ENCODE measurements around the gene PHF23. TPM values are rescaled to one million over a fixed set of nuclear protein-coding genes. Genes with fewer than 3 reads are reported as not detected.

The PHF23 gene
- polyA plus RNA-seq, 4 donors, result 51.8 to 74.3 (median 60.9) TPM

- no peak for DNase-seq (ENCODE audit: low read depth in 4 of 4, low spot score in 2 of 4)
Observed at GRCh38 chr17:7207120-7208001, 31.9 kb downstream of the PHF23 start.

- no peak for DNase-seq (ENCODE audit: low read depth in 4 of 4, low spot score in 2 of 4)
Observed at GRCh38 chr17:7205561-7205960, 33.7 kb downstream of the PHF23 start.

- peak in 2 of 4 donors; percentile 74 to 78 for DNase-seq (ENCODE audit: low read depth in 4 of 4, low spot score in 2 of 4)
Observed at GRCh38 chr17:7204828-7205461, 34.3 kb downstream of the PHF23 start.

- no peak for DNase-seq (ENCODE audit: low read depth in 4 of 4, low spot score in 2 of 4)
Observed at GRCh38 chr17:7204336-7204735, 34.9 kb downstream of the PHF23 start.

GRCh38 chr17:7203391-7203790 is 35.9 kb downstream of the PHF23 start:
- DNase-seq (ENCODE audit: low read depth in 4 of 4, low spot score in 2 of 4), result no peak

GRCh38 chr17:7196651-7197401 is 42.4 kb downstream of the PHF23 start:
- no peak for DNase-seq (ENCODE audit: low read depth in 4 of 4, low spot score in 2 of 4)

GRCh38 chr17:7195971-7196370 is 43.3 kb downstream of the PHF23 start:
- no peak for DNase-seq (ENCODE audit: low read depth in 4 of 4, low spot score in 2 of 4)

- no peak for DNase-seq (ENCODE audit: low read depth in 4 of 4, low spot score in 2 of 4)
Observed at GRCh38 chr17:7192271-7192937, 46.9 kb downstream of the PHF23 start.

- DNase-seq (ENCODE audit: low read depth in 4 of 4, low spot score in 2 of 4), result no peak
Observed at GRCh38 chr17:7191571-7192270, 47.5 kb downstream of the PHF23 start.

GRCh38 chr17:7191069-7191468 is 48.2 kb downstream of the PHF23 start:
- DNase-seq (ENCODE audit: low read depth in 4 of 4, low spot score in 2 of 4), result no peak

GRCh38 chr17:7190276-7190917 is 48.9 kb downstream of the PHF23 start:
- no peak for DNase-seq (ENCODE audit: low read depth in 4 of 4, low spot score in 2 of 4)

GRCh38 chr17:7186241-7186640 is 53.0 kb downstream of the PHF23 start:
- DNase-seq (ENCODE audit: low read depth in 4 of 4, low spot score in 2 of 4), result no peak

Other genes starting within 250 kb of the PHF23 start
- 1 to 10 TPM; 1.5 to 3.8 (median 2.7) TPM for gene ALOX12, start 243.4 kb downstream of the PHF23 start, polyA plus RNA-seq (ENCODE audit: insufficient read length in 4 of 4)
- gene RNASEK, start 226.8 kb downstream of the PHF23 start, polyA plus RNA-seq (ENCODE audit: insufficient read length in 4 of 4), result 100 to 1,000 TPM; 160 to 224 (median 185) TPM
- 10 to 100 TPM; 21.3 to 27.0 (median 24.7) TPM for gene BCL6B, start 216.4 kb downstream of the PHF23 start, polyA plus RNA-seq (ENCODE audit: insufficient read length in 4 of 4)
- gene SLC16A13, start 203.4 kb downstream of the PHF23 start, polyA plus RNA-seq (ENCODE audit: insufficient read length in 4 of 4), result 1 to 10 TPM; 2.9 to 4.8 (median 3.5) TPM
- gene SLC16A11, start 195.4 kb downstream of the PHF23 start, polyA plus RNA-seq (ENCODE audit: insufficient read length in 4 of 4), result under 1 TPM; 0.31 to 0.71 (median 0.49) TPM
- 1 to 10 TPM; 1.1 to 2.3 (median 1.3) TPM for gene CLEC10A, start 159.2 kb downstream of the PHF23 start, polyA plus RNA-seq (ENCODE audit: insufficient read length in 4 of 4)
- gene ASGR2, start 124.6 kb downstream of the PHF23 start, polyA plus RNA-seq (ENCODE audit: insufficient read length in 4 of 4), result 1 to 10 TPM; 1.1 to 3.2 (median 1.7) TPM
- gene ASGR1, start 60.1 kb downstream of the PHF23 start, polyA plus RNA-seq (ENCODE audit: insufficient read length in 4 of 4), result 10 to 100 TPM in 1 of 4 donors, 1 to 10 TPM in 3; 6.3 to 10.1 (median 8.3) TPM
- gene DLG4, start 19.6 kb downstream of the PHF23 start, polyA plus RNA-seq (ENCODE audit: insufficient read length in 4 of 4), result 10 to 100 TPM; 21.1 to 53.3 (median 39.1) TPM
- 100 to 1,000 TPM; 409 to 581 (median 511) TPM for gene ACADVL, start 19.5 kb downstream of the PHF23 start, polyA plus RNA-seq (ENCODE audit: insufficient read length in 4 of 4)
- gene DVL2, start 4.9 kb downstream of the PHF23 start, polyA plus RNA-seq (ENCODE audit: insufficient read length in 4 of 4), result 10 to 100 TPM; 47.7 to 78.0 (median 62.9) TPM
- gene GABARAP, start 3.0 kb upstream of the PHF23 start, polyA plus RNA-seq (ENCODE audit: insufficient read length in 4 of 4), result 100 to 1,000 TPM; 396 to 619 (median 451) TPM
- 100 to 1,000 TPM; 136 to 149 (median 141) TPM for gene CTDNEP1, start 12.3 kb upstream of the PHF23 start, polyA plus RNA-seq (ENCODE audit: insufficient read length in 4 of 4)
- gene ELP5, start 12.8 kb upstream of the PHF23 start, polyA plus RNA-seq (ENCODE audit: insufficient read length in 4 of 4), result 10 to 100 TPM; 43.7 to 61.9 (median 50.9) TPM
- gene CLDN7, start 23.0 kb upstream of the PHF23 start, polyA plus RNA-seq (ENCODE audit: insufficient read length in 4 of 4), result 10 to 100 TPM; 47.1 to 59.9 (median 55.1) TPM
- 1 to 10 TPM; 2.2 to 2.8 (median 2.5) TPM for gene SLC2A4, start 42.3 kb upstream of the PHF23 start, polyA plus RNA-seq (ENCODE audit: insufficient read length in 4 of 4)
- 1 to 10 TPM; 2.5 to 5.3 (median 3.1) TPM for gene YBX2, start 55.2 kb upstream of the PHF23 start, polyA plus RNA-seq (ENCODE audit: insufficient read length in 4 of 4)
- gene EIF5A, start 68.2 kb upstream of the PHF23 start, polyA plus RNA-seq (ENCODE audit: insufficient read length in 4 of 4), result 100 to 1,000 TPM; 286 to 397 (median 312) TPM
- gene GPS2, start 75.9 kb upstream of the PHF23 start, polyA plus RNA-seq (ENCODE audit: insufficient read length in 4 of 4), result 100 to 1,000 TPM in 1 of 4 donors, 10 to 100 TPM in 3; 88.7 to 115 (median 95.8) TPM
- gene NEURL4, start 89.9 kb upstream of the PHF23 start, polyA plus RNA-seq (ENCODE audit: insufficient read length in 4 of 4), result 10 to 100 TPM; 25.4 to 39.7 (median 31.4) TPM
- gene ACAP1, start 97.1 kb upstream of the PHF23 start, polyA plus RNA-seq (ENCODE audit: insufficient read length in 4 of 4), result 10 to 100 TPM in 2 of 4 donors, 1 to 10 TPM in 2; 7.3 to 10.9 (median 10.0) TPM
- 10 to 100 TPM; 11.2 to 13.9 (median 12.5) TPM for gene KCTD11, start 112.7 kb upstream of the PHF23 start, polyA plus RNA-seq (ENCODE audit: insufficient read length in 4 of 4)
- gene TMEM95, start 115.7 kb upstream of the PHF23 start, polyA plus RNA-seq (ENCODE audit: insufficient read length in 4 of 4), result not detected
- 1 to 10 TPM; 3.1 to 7.9 (median 5.7) TPM for gene TNK1, start 141.6 kb upstream of the PHF23 start, polyA plus RNA-seq (ENCODE audit: insufficient read length in 4 of 4)
- gene PLSCR3, start 155.1 kb upstream of the PHF23 start, polyA plus RNA-seq (ENCODE audit: insufficient read length in 4 of 4), result 10 to 100 TPM; 27.8 to 51.2 (median 41.2) TPM
- 100 to 1,000 TPM in 1 of 4 donors, 10 to 100 TPM in 3; 82.2 to 108 (median 90.2) TPM for gene TMEM256, start 164.6 kb upstream of the PHF23 start, polyA plus RNA-seq (ENCODE audit: insufficient read length in 4 of 4)
- gene NLGN2, start 168.4 kb upstream of the PHF23 start, polyA plus RNA-seq (ENCODE audit: insufficient read length in 4 of 4), result 10 to 100 TPM; 17.5 to 38.6 (median 30.2) TPM
- not detected for gene SPEM1, start 180.9 kb upstream of the PHF23 start, polyA plus RNA-seq (ENCODE audit: insufficient read length in 4 of 4)
- gene SPEM2, start 186.2 kb upstream of the PHF23 start, polyA plus RNA-seq (ENCODE audit: insufficient read length in 4 of 4), result under 1 TPM in 1 of 4 donors, not detected in 3; 0.06 TPM
- gene SPEM3, start 189.4 kb upstream of the PHF23 start, polyA plus RNA-seq (ENCODE audit: insufficient read length in 4 of 4), result not detected
- 1 to 10 TPM; 3.7 to 5.7 (median 4.8) TPM for gene TMEM102, start 196.0 kb upstream of the PHF23 start, polyA plus RNA-seq (ENCODE audit: insufficient read length in 4 of 4)
- 1 to 10 TPM; 6.1 to 6.9 (median 6.4) TPM for gene FGF11, start 200.1 kb upstream of the PHF23 start, polyA plus RNA-seq (ENCODE audit: insufficient read length in 4 of 4)
- gene CHRNB1, start 205.6 kb upstream of the PHF23 start, polyA plus RNA-seq (ENCODE audit: insufficient read length in 4 of 4), result 10 to 100 TPM; 10.3 to 10.8 (median 10.6) TPM
- gene ZBTB4, start 240.2 kb upstream of the PHF23 start, polyA plus RNA-seq (ENCODE audit: insufficient read length in 4 of 4), result 10 to 100 TPM; 38.6 to 50.6 (median 44.2) TPM
- gene SLC35G6, start 242.0 kb upstream of the PHF23 start, polyA plus RNA-seq (ENCODE audit: insufficient read length in 4 of 4), result under 1 TPM in 2 of 4 donors, not detected in 2; 0.46 to 0.72 TPM
- gene POLR2A, start 244.9 kb upstream of the PHF23 start, polyA plus RNA-seq (ENCODE audit: insufficient read length in 4 of 4), result 100 to 1,000 TPM; 101 to 163 (median 116) TPM

Measured in left renal cortex interstitium (tissue), 4 donors.